Anterior cingulate cortex (tissue), 58 donors: Measurements from ENCODE around the gene SERINC1.
"Not testable (repeated sequence)": the region's sequence is repeated elsewhere in the genome, so short reads cannot be mapped to it uniquely, and the experiment has no call there.

Experiments used
- DNase-seq, 58 donors: peaks; one replicate each; lab custom pipeline; 2025; lab: John Stamatoyannopoulos, UW

Gene SERINC1

GRCh38 chr6:122471107-122472021 lies at the start of gene SERINC1:
SERINC1 (minus strand) TSS chr6:122471807; CDS start chr6:122471737, 70 bp downstream.
- peak; percentile 58 to 97 (median 91) for DNase-seq

- no peak for DNase-seq
Observed at GRCh38 chr6:122511193-122511924, 39.8 kb upstream of the SERINC1 start.

GRCh38 chr6:122505170-122505569 lies 33.6 kb upstream of the SERINC1 start:
- not testable (repeated sequence) for DNase-seq

GRCh38 chr6:122501475-122501874 lies 29.9 kb upstream of the SERINC1 start:
- DNase-seq, result no peak

DNA sequence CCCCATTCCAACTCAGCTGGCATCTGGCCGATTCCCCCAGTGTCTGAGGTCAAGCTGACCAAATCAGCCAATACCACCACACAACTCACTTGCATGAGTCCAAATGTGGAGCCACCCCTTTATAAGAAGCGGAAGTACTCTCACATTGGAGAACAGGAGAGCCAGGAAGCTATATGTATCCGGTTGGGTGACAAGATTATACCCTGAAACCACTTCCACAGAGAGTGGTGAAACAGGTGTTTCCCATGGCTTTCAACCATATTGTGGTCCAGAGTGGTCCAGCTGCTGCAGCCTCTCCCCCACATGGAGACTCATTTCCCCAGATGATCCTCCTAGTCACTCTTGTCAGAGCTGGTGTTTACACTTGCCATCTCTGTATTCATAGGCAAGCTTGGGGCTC lies 24.0 kb upstream of the SERINC1 start:
- DNase-seq, result no peak

DNA sequence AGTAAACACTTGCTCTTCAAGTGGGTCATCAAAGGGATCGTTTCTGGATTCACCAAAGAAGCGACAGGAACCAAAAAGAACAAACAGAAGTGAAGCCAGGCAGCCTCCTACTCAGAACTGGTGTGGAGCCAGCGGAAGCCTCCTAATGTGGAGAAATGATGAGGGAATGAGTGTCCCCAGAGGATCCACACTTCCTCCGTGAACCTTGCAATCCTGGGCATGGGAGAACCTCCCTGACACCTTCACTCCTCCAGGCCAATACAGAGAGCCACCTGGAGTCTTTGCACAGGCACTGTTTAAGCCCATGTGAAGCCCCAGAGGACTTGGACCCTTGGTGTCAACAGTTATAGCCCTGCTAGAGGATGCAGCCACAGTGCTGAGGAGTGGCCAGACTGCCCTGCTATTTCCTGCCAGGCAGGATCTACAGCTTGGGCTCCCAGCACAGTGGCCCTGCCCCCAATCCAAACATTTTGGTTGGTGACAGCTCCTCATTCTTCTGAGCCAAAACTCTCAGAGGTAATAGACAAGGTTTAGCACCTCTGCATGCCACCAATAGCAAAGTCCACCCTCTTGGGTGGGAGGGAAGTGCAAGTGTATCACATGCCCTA lies 23.2 kb upstream of the SERINC1 start:
- peak in 5 of 58 donors; percentile 0 to 9 (median 4) for DNase-seq

GRCh38 chr6:122491919-122492555 lies 20.4 kb upstream of the SERINC1 start:
- peak in 51 of 58 donors; percentile 1 to 80 (median 39) for DNase-seq

DNA sequence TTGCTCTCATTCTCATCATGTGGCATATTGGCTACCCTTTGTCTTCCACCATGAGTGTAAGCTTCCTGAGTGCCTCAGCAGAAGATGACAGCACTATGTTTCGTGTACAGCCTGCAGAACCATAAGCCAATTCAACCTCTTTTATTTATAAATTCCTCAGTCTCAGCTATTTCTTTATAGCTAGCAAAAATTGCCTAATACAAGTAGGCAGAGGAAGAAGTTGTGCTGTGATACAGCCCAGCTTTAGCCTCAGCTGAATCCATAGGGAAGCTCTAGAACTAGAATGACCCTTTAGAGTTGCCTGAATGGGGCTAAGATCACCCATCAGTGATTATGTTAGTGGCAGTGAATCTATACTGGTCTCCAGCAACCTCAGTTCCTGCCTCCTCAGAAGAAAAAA lies 19.0 kb upstream of the SERINC1 start:
- no peak for DNase-seq

DNA sequence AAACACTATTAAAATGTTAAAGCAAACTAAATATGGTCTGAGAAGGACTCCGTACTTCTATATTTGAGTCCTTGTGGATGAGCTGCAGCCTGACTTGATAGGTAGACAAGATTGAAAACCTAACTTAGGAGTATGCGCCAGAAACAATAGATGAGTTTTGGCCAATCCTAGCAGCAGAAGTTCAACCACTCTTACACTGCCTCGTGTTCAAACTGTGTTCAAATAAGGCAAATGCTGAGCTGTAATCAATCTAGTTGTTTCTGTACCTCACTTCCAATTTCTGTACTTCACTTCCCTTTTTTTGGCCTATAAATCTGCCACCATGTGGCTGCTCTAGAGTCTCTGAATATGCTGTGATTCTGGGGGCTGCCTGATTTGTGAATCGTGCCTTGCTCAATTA lies 13.2 kb upstream of the SERINC1 start:
- DNase-seq, result no peak

DNA sequence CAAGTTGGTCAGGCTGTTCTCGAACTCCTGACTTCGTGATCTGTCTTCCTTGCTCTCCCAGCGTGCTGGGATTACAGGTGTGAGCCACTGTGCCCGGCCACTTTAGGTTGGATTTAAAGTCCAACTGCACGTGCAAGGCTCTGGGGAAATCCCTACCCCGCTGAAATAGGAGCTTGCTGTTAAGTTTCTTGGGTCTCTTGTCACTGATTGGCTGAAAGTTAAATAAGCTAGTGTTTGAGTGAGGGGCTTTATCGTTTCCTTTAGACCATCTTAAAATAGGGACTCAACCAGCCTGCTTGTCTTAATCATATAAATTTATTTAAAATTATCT lies 11.1 kb upstream of the SERINC1 start:
- DNase-seq, result no peak

GRCh38 chr6:122476131-122476530 lies 4.5 kb upstream of the SERINC1 start:
- no peak for DNase-seq

DNA sequence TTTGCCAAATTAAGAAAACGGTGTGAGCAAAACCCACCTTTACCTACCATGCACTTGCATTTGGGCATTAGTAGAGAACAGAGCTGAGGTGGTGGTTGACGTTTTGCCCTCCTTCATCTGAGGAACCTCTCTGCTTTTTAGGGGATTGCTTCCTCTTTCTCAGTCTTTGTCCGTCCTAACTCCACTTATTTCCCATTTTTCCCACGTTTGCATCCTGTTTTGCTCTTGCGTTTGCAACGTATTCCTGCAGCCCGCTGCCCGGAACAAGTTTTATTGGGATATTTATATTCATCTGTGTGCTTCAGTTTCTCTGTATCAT lies 374 bp upstream of the SERINC1 start:
- no peak for DNase-seq

DNA sequence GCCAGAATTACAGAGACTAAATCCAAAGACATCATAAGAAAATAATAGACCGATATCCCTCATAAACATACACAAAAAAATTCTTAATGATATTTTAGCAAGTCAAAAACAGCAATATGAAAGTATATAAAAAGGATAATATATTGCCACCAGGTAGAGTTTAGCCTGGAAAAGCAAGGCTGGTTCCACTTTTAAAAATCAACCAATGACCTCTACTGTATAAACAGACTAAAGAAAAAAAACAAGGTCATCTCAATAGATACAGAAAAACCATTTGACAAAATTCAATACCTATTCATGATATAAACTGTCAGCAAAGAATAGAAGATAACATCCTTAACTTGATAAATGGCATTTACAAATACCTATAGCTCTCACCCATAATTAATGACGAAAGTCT lies 9.7 kb downstream of the SERINC1 start:
- DNase-seq, result no peak

- DNase-seq, result not testable (repeated sequence)
Observed at GRCh38 chr6:122459865-122460416, 11.7 kb downstream of the SERINC1 start.

GRCh38 chr6:122459240-122459639 lies 12.4 kb downstream of the SERINC1 start:
- no peak for DNase-seq

GRCh38 chr6:122458087-122458486 lies 13.5 kb downstream of the SERINC1 start:
- no peak for DNase-seq

DNA sequence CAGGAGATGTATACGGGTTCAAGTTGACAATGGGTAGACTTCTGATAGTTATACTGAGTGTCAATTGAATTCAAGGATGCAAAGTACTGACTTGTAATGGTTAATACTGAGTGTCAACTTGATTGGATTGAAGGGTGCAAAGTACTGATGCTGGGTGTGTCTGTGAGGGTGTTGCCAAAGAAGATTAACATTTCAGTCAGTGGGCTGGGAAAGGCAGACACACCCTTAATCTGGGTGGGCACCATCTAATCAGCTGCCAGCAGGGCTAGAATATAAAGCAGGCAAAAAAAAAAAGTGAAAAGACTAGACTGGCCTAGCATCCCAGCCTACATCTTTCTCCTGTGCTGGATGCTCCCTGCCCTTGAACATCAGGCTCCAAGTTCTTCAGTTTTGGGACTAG lies 16.5 kb downstream of the SERINC1 start:
- DNase-seq, result not testable (repeated sequence)

DNA sequence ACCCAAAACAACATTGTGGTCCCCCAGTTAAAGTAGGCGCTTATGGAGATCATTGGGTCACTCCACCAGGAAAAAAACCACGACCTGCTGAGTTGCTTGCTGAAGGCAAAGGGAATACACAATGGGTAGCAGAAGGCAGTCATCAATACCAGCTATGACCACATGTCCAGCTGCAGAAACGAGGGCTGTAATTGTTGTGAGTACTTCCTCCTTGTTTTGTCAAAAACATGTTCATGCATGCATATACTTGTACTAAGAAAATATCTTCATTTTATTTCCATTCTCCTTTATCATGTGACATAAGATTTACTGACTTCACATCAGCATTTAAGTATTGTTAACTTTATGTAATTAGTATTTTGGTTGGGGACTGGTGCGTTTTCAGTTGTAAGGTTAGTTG lies 16.9 kb downstream of the SERINC1 start:
- no peak for DNase-seq

- no peak for DNase-seq
Observed at GRCh38 chr6:122452509-122452908, 19.1 kb downstream of the SERINC1 start.

- DNase-seq, result no peak
Observed at GRCh38 chr6:122449069-122449468, 22.5 kb downstream of the SERINC1 start.

DNA sequence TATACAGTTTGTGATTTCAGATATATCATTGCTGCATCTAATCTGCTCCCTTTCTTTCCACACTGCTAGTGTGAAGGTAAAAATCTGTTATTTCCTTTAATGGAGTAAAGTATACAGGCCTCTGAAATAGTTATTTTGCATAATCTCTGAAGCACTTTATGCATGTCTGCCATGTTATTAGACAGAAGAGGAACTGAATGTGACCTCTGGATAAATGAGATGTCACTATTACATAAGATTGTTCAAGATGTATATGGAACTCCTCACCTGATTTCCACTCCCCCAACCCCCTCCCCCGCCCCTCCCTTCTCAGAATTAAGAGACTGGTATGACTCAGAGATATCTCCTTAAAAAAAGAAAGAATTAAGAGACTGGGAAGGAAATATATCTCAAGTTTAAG lies 26.3 kb downstream of the SERINC1 start:
- DNase-seq, result no peak
